Hepatocyte (in vitro differentiated cells): ENCODE results near the gene ASB3. TPM values are rescaled to one million over a fixed set of nuclear protein-coding genes. Genes with fewer than 3 reads are reported as not detected.

Source experiments
- DNase-seq: peaks from one replicate; pipeline ENCODE4 v3.0.0-alpha.2; 2016; ENCODE audit warnings: low spot score
- H2AFZ ChIP-seq: fragments of 200-600 bp; sonication (generic); 2 replicates; pipeline ENCODE4 v1.6.0; 2016; ENCODE audit warnings: antibody characterized with exemption, mild to moderate bottlenecking
- H3K27ac ChIP-seq: fragments of 200-600 bp; sonication (generic); 2 replicates; pipeline ENCODE4 v1.5.1; 2016; ENCODE audit warnings: mild to moderate bottlenecking
- H3K27me3 ChIP-seq: fragments of 200-600 bp; sonication (generic); 2 replicates; pipeline ENCODE4 v1.6.1; 2016
- H3K36me3 ChIP-seq: fragments of 200-600 bp; sonication (generic); replicated peaks from 2 replicates; pipeline ENCODE4 v1.5.1; 2016; ENCODE audit warnings: low read depth; ENCODE audit not compliant: insufficient read depth
- H3K4me1 ChIP-seq: fragments of 200-600 bp; sonication (generic); 2 replicates; pipeline ENCODE4 v1.5.1; 2016; ENCODE audit warnings: mild to moderate bottlenecking, moderate library complexity; ENCODE audit not compliant: insufficient read depth
- H3K4me2 ChIP-seq: fragments of 200-600 bp; sonication (generic); 2 replicates; pipeline ENCODE4 v1.6.0; 2016
- H3K4me3 ChIP-seq: fragments of 200-600 bp; sonication (generic); 2 replicates; pipeline ENCODE4 v1.5.1; 2016; ENCODE audit warnings: mild to moderate bottlenecking
- H3K79me2 ChIP-seq: fragments of 200-600 bp; sonication (generic); 2 replicates; pipeline ENCODE4 v1.6.0; 2017; ENCODE audit warnings: mild to moderate bottlenecking
- H3K9me2 ChIP-seq: fragments of 200-600 bp; sonication (generic); replicated peaks from 2 replicates; pipeline ENCODE4 v1.6.0; 2017; ENCODE audit warnings: mild to moderate bottlenecking; ENCODE audit not compliant: insufficient read depth
- H3K9me3 ChIP-seq: fragments of 200-600 bp; sonication (generic); 2 replicates; pipeline ENCODE4 v1.5.1; 2016; ENCODE audit warnings: low read depth, mild to moderate bottlenecking
- H4K20me1 ChIP-seq: fragments of 200-600 bp; sonication (generic); 2 replicates; pipeline ENCODE4 v1.6.0; 2016; ENCODE audit warnings: mild to moderate bottlenecking; ENCODE audit not compliant: insufficient read depth, poor library complexity, severe bottlenecking
- EZH2 ChIP-seq: fragments of 200-600 bp; sonication (generic); IDR thresholded peaks from 2 replicates; pipeline ENCODE4 v1.6.1; 2016; ENCODE audit warnings: antibody characterized with exemption, mild to moderate bottlenecking, borderline replicate concordance
- EZH2phosphoT487 ChIP-seq: fragments of 200-600 bp; sonication (generic); IDR thresholded peaks from one replicate; pipeline ENCODE4 v1.6.1; 2018; ENCODE audit warnings: antibody characterized with exemption, mild to moderate bottlenecking, low read depth, moderate library complexity; ENCODE audit not compliant: unreplicated experiment, severe bottlenecking
- WGBS: methylation state at CpG from one replicate; pipeline ENCODE4 v1.1.6; 2016; ENCODE audit warnings: low lambda C conversion rate; ENCODE audit errors: missing lambda C conversion rate; 5-methylcytosine and 5-hydroxymethylcytosine counted together
- polyA plus RNA-seq: library from polyadenylated mRNA; unstranded; fragments of >200 nt; fragmentation: Nextera tagmentation; extraction: Ambion mirVana; gene quantifications from 2 replicates; pipeline ENCODE4 v1.2.1, GENCODE V29; 2016
- total RNA-seq: library from RNA; depleted of rRNA; stranded (reverse); fragments of >200 nt; gene quantifications from 2 replicates; pipeline ENCODE4 v1.2.3, GENCODE V29; 2014
- TF ChIP-seq, protein P1 (sequence below): fragments of 200-600 bp; sonication (generic); IDR thresholded peaks from 2 replicates; pipeline ENCODE4 v1.5.1; 2016; ENCODE audit warnings: antibody characterized with exemption, mild to moderate bottlenecking; ENCODE audit not compliant: poor library complexity

Gene ASB3
- total and polyA plus RNA-seq, 2 experiments from 2014 or later, result 12.2 to 14.8 TPM

DNA sequence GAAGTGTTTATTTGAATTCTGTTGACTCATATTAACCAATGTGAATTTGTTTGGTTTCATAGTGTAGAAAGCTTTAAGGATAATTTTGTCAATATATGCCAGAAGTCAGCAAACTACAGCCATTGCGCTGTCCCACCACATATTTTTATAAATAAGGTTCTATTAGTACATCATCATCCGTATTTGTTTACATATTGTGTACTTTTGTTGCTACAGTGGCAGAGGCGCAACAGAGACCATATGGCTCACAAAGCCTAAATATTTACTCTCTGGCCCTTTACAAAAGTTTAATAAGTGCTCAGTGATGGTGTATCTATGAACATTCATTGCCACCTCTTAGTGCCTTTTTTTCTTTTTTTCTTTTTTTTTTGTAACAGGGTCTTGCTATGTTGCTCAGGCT is 6.5 kb upstream of the ASB3 start:
- H3K4me3 ChIP-seq, result no peak overlapping the region
- no peak overlapping the region for H2AFZ ChIP-seq
- H3K27ac ChIP-seq, result no peak overlapping the region
- no peaks in the 10 kb centered on the region for H3K9me2 ChIP-seq
- no peaks in the 10 kb centered on the region for H3K4me1 ChIP-seq
- TF ChIP-seq, protein P1, sequence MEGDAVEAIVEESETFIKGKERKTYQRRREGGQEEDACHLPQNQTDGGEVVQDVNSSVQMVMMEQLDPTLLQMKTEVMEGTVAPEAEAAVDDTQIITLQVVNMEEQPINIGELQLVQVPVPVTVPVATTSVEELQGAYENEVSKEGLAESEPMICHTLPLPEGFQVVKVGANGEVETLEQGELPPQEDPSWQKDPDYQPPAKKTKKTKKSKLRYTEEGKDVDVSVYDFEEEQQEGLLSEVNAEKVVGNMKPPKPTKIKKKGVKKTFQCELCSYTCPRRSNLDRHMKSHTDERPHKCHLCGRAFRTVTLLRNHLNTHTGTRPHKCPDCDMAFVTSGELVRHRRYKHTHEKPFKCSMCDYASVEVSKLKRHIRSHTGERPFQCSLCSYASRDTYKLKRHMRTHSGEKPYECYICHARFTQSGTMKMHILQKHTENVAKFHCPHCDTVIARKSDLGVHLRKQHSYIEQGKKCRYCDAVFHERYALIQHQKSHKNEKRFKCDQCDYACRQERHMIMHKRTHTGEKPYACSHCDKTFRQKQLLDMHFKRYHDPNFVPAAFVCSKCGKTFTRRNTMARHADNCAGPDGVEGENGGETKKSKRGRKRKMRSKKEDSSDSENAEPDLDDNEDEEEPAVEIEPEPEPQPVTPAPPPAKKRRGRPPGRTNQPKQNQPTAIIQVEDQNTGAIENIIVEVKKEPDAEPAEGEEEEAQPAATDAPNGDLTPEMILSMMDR, result no peak
- no peak for TF ChIP-seq EZH2
- TF ChIP-seq EZH2phosphoT487, result no peak
- peaks cover 8% of the 10 kb centered on the region for H4K20me1 ChIP-seq
- peaks cover 54% of the 10 kb centered on the region for H3K79me2 ChIP-seq
- H3K27me3 ChIP-seq, result no peaks in the 10 kb centered on the region
- H3K4me2 ChIP-seq, result no peak overlapping the region
- H3K36me3 ChIP-seq, result no peaks in the 10 kb centered on the region
- no peak for DNase-seq
- 82% methylated on average over 3 of the region's 3 CpGs for WGBS
- H3K9me3 ChIP-seq, result no peaks in the 10 kb centered on the region

DNA sequence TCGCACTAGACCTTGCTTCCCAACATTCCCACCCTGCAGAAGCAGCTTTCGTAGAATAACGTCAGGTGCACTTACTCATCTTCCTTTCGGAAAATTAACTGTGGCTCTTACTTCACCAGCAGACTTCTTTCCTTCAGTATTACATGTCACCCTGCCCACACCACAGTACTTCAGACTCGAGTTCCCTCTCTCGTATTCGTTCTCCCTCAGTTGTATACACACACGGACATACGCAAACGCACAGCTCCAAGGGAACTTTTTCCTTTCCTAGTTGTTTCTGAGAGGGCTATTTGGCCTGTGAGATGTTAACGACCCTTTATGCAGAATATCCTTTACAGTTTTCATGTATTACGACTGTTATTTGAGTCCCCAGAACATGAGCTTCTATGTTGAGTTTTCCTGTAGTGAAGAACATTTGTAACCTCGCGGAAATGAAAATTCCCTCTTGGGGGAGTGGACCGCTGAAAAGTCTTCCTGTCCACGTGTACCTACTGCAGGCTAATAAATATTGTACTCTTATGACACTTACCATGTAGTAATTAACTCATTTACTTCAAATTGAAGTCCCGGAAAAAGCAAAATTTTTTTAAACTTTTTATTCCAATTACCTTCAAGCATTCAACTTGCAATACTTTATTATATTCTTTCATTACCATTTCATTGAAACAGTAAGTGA is 999 bp upstream of the ASB3 start:
- H3K36me3 ChIP-seq, result no peaks in the 10 kb centered on the region
- peak; percentile 26 for DNase-seq
- H3K27ac ChIP-seq, result peak overlapping the region; percentile 92
- H3K79me2 ChIP-seq, result peaks cover 92% of the 10 kb centered on the region
- H3K4me2 ChIP-seq, result peak overlapping the region; percentile 78
- H3K27me3 ChIP-seq, result no peaks in the 10 kb centered on the region
- TF ChIP-seq, protein P1, result no peak
- TF ChIP-seq EZH2phosphoT487 (no peak), EZH2 (no peak)
- peak overlapping the region; percentile 81 for H3K4me3 ChIP-seq
- 8% methylated on average over 17 of the region's 17 CpGs for WGBS
- H3K4me1 ChIP-seq, result peaks cover 16% of the 10 kb centered on the region
- H3K9me3 ChIP-seq, result no peaks in the 10 kb centered on the region
- peak overlapping the region; percentile 62 for H2AFZ ChIP-seq
- H4K20me1 ChIP-seq, result peaks cover 4% of the 10 kb centered on the region
- H3K9me2 ChIP-seq, result no peaks in the 10 kb centered on the region

DNA sequence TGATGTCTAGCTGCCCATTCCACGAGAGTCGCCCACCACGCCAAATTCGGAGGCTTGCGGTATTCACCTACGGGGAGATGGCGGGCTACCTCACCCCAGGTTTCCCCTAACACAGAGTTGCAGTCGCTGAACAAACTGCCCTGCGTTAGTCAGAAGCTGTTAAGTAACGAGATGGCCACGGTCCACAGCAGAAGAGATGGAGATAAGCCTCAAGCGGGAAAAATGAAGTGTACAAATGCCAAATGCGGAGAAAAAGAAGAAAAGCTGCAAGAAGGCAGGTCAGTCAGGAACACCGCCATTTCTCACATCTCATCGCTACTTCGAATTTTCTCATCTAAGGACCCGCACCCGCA is 425 bp downstream of the ASB3 start:
- no peaks in the 10 kb centered on the region for H3K27me3 ChIP-seq
- H3K9me2 ChIP-seq, result no peaks in the 10 kb centered on the region
- peak overlapping the region; percentile 98 for H2AFZ ChIP-seq
- DNase-seq, result peak; percentile 58
- peak overlapping the region; percentile 92 for H3K27ac ChIP-seq
- H3K4me2 ChIP-seq, result peak overlapping the region; percentile 89
- H3K36me3 ChIP-seq, result no peaks in the 10 kb centered on the region
- H3K4me1 ChIP-seq, result peaks cover 16% of the 10 kb centered on the region
- H3K79me2 ChIP-seq, result peaks cover 92% of the 10 kb centered on the region
- peak overlapping the region; percentile 81 for H3K4me3 ChIP-seq
- H4K20me1 ChIP-seq, result peaks cover 4% of the 10 kb centered on the region
- WGBS, result 2% methylated on average over 18 of the region's 18 CpGs
- H3K9me3 ChIP-seq, result no peaks in the 10 kb centered on the region
- TF ChIP-seq, protein P1, result no peak
- no peak for TF ChIP-seq EZH2phosphoT487
- no peak for TF ChIP-seq EZH2
